Activated CD8-positive, alpha-beta memory T cell treated with anti-CD3 and anti-CD28 coated beads, Interleukin-2, amount 50 U/mL, for 4 hours (primary cell): Measurements from ENCODE around the gene PLPP4.

Experiments used
- DNase-seq: peaks from one replicate; pipeline ENCODE4 v3.0.0-alpha.2; 2020

The PLPP4 gene

DNA sequence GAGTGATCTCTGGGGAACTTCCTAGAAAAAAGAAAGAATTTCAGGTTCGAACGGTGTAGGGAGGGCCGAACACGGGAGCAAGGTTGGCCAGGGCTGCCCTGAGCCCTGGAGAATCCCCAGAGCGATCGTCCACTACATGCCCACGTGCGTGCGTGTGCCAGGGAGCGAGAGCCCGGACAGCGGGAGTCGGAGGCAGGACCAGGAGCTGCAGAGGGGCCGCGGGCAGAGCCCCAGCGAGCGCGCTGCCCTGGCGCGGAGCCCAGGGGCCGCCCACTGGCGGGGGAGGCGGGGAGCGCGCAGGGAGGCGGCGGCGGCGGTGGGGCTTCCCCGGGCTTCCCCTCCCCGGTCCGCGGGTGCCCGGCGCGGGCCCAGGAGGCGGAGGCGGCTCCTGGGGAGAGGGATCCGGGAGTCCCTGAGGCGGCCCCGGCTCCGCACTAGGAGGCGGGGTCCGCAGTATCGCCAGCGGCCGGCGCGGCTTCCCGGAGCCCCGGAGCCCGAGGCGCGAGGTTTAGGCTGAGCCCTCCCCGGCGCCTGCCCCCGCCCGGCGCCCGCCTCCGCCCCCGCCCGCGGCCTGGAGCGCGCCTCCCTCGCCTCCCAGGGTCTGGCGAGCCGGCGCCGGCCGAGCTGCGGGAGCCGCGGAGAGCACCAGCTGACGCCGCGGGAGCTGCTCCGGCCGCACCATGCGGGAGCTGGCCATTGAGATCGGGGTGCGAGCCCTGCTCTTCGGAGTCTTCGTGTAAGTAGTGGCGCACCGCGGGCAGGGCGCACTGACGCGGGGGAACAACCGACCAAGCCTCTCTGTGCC lies at the start of gene PLPP4:
Gene PLPP4 (plus strand): TSS at position 602 of the 805 bp plus-strand sequence. CDS start 79 bp downstream, at position 681.
- no peak for DNase-seq

DNA sequence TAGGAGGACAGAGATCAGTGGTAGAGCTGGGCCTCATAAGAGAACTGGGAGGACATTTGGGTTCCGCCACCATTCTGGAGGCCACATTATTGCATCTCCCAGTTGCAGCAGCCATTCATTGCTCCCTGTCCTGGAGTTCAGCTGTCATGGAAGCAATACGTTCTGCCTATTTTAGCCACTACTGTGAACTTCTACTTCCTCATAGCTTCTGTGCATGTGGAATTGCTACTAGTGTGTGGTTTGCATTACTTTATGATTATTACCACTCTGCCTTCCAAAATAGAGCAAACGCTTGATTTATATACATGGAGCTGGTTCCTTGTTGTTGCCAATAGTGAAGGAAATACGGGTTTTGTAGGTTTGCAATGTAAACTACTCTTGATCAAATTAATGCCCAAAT lies 47.2 kb upstream of the PLPP4 start:
- DNase-seq: no peak

DNA sequence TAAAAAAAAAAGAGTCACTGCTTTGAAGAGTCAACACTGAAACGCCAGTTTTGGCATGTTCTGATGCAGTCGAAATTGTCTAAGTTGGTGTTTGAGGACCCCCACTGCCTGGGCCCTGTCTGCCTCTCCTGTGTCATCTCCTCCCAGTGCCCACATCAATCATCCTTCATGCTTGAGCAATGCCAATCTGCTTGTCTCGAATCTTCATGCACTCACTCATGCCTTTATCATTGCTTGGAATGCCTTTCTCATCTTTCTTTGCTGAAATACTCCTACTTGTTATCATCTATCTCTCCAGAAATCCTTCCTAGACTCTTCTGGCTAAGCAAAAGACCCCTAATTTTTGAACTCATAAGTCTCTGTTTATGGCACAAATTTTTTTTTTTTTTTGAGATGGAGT lies 42.1 kb upstream of the PLPP4 start:
- DNase-seq: no peak

DNA sequence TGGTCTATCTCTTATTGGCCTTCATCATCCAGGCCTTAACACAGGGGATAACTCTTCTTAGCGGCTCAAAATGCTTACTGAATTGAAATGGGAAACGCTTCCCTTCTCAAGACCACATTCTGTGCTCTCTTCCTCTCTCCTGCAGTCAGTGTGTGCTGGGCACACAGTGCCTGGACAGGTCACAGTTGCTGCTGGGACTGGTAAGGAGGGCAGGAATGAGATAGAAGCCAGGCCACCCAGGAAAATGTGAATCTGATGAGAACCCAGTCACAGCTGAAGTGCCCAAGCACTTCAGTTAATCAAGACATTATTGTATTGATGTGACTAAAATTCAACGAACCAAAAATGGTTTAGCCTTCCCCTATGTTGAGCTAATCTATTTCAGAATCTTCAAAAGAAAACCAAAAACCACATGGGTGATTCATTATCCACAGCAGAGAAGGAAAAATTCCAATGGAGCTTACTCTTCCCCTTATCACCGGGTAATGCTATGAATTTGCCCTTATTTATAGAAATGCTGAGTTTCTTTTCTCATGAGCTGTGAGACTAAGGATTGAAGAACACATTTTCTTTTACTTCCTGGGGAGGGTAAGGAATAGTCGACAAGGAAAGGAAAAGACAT lies 41.2 kb upstream of the PLPP4 start:
- no peak for DNase-seq

DNA sequence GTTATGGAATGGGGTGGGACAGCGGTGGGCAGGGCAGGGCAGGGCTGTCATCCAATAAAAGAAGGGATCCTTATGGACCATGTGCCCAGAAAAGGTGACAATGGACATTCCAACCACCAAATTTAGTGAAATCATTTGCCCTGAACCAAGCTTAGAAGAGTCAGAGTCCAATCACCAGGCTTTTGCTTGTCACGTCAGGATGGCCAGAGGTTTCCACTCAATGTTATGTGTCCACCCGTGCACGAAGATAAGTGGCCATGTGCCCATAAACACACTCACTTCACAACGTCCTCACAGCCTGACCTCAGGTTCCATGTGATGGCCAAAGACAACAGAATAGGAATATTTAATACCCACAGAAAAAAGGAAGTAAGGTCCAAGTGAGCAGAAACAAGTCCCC lies 36.6 kb upstream of the PLPP4 start:
- no peak for DNase-seq

DNA sequence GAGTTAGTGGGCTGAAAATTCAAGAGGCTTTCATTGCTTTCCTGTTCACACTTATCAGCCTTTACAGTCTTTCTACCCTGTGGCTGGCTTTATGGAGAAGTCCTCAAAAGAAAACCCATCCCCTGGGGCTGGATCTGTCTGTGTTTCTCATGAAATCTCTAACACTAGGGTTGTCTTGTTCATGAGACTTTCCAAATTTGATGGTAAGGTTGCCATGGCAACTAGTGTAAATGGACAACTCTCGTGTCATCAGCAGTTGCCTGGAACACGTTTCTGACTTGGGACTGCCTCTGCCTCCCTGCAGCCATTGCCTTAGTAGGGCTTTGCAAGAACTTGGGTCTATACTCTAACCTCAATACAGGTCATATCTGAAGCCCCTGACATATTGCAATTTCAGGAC lies 35.8 kb upstream of the PLPP4 start:
- no peak for DNase-seq

DNA sequence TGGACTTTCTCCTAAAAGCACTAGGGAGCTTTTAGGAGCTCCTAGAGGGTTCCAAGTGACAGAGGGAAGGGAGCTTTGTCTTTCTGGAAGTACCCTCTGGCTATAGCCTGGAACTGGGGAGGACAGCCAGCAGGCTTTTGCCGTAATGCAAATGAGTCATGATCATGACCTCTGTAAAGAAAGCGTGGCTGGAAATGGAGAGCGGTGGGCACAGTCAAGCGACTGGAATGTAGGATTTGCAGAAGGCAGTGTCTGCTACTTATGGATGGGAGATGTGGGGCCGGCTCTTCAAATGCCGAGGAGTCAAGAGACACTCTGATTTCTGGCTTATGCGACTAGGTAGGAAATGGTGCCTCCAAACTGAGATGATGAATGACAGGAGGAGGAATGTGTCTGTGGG lies 34.6 kb upstream of the PLPP4 start:
- DNase-seq: no peak

DNA sequence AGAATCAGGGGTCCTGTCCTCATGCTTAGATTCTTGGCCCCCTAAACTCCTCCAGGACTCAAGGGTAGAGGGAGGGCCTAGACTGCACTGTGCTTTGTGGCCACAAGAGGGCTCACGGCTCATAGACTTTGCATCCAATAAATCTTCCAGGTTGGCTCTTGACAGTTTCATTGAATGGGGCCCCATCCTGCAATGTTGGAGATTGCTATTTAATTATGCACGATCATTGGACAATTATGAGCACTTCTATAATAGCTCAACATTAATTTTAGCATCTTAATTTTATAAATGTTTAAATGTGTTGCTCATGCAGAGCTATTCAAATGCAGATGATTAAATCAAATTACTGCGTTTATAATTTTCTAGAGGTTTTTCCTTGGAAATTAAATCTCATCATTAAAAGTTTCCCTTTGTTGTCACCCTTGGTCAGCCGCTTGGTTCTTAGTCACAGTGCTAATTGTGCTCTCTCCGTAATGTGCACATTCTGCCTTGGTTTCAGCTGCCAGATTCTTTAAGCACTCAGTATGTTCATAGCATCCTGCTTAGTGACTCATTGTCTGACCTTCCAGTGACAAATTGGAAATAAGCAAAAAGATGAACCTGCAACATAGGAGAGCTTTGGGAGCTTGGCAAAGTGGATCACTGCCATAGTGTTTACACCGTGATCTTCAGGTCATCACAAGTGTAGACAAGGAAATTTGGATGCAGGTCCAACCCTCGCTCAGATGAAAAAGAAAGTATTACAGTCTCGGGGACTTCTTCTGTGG lies 33.4 kb upstream of the PLPP4 start:
- DNase-seq: no peak

DNA sequence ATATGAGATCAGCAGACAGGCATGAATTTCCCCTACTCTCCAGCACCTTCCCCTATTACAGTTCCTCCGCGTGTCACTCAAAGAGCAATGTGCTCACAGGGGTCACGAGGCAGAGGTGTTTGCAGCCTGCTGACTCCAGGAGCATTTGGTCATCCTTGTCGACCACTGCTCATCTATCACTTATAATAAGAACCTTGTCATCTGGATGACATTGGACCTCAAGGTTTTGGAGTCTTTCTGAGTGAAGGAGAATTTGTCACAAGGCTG lies 32.9 kb upstream of the PLPP4 start:
- no peak for DNase-seq

DNA sequence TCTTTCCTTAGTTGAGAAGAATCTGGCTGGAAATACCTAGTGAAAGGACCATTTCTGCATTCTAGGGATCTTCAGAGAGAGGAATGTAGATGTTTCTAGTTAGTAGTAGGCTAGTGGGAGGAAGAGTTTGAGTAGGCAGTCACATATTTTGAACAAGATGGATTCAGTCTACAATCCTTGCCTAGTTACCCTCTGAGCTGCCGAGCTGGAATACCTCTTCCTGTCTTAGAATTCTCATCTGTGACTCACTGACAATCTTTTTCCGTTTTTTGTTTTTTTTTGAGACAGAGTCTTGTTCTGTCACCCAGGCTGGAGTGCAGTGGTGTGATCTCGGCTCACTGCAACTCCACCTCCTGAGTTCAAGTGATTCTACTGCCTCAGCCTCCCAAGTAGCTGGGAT lies 30.7 kb upstream of the PLPP4 start:
- DNase-seq: no peak

DNA sequence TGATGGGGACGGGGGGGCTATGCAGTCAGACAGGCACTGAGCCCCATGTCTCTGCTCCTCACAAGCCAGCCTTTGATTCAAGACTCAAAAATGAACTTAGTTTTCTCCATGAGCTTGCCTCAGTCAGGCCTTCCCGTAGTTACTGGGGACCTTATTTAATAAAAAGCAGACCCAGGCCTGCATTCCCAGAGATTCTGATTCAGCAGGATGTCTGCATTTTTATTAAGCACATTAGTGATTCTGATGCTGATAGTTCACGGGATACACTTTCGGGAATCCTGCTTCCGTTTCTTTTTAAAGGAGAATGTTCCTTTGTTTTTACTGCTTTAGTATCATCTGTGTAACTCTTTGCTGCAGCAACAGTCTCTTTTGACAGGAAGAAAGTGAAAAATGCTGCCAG lies 28.3 kb upstream of the PLPP4 start:
- DNase-seq: no peak

DNA sequence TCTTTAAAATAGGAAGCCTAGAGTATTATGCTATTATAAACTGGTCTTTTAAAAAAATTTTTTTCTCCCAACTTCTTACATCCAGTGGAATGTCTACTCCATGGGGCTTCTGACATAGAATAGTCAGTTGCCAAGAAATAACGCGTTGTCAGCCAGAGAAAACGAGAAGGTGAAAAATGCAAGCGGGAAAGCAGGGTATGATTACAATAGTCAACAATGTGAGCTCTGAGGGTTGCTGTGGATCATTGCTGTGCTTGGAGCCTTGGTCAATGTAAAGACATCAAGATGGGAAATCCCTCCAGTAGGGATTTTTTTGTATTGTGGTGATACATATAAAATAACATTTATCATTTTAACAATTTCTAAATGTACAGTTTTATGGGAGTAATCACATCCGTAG lies 27.6 kb upstream of the PLPP4 start:
- DNase-seq: no peak

DNA sequence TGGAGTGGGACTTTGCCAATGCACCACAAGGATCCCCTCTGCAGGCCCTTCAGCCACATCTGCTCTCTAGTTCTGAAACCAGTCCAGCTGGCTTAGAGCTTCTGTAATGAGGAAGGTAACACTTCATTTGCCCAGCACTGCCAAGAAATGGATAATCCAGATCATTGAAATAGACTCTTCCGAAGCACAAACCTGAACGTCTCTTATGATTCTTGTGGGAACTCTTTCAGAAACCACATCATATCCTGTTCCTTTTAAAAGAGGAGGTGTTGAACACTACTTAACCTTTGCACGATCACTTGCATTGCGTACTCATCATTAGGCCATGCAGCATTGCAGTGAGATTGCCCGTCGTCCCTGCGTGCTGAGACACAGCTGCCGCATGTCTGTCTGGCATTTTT lies 25.8 kb upstream of the PLPP4 start:
- DNase-seq: no peak

DNA sequence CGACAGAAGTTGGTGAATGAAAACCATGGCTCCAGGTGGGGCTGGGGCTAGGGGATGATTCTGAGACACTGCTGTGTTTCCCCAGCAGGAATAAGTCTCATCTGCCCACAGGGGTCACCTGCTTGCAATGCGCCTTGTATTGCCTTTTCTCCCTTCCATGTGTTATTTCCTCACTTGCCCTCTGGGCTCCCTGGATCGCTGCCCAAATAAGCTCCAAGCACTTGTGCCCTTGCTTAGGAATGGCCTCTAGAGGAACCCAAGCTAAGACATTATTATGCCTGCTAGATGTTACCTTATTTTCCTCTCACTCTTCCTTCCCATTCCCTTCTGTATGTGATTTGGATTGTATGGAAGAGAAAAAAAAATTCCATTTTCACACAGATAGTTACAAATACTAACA lies 24.8 kb upstream of the PLPP4 start:
- DNase-seq: no peak

DNA sequence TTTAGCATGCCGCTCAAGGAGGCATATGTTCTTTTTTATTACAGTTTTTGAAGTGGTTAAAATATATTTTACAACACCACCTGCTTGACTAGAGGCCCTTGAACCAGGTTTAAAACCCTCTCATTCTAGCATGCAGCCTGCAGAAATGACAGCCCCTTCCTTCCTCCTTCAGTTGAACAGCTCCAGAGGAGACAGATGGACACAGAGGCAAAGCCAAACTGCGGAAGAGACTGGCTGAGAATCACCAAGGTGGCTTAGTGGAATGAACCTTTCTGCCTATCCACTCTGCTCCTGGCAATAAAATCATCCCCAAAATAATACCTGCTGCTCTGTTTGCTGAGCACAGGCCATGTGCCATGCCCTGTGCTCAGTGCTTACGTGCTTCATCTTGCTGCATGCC lies 23.9 kb upstream of the PLPP4 start:
- no peak for DNase-seq

DNA sequence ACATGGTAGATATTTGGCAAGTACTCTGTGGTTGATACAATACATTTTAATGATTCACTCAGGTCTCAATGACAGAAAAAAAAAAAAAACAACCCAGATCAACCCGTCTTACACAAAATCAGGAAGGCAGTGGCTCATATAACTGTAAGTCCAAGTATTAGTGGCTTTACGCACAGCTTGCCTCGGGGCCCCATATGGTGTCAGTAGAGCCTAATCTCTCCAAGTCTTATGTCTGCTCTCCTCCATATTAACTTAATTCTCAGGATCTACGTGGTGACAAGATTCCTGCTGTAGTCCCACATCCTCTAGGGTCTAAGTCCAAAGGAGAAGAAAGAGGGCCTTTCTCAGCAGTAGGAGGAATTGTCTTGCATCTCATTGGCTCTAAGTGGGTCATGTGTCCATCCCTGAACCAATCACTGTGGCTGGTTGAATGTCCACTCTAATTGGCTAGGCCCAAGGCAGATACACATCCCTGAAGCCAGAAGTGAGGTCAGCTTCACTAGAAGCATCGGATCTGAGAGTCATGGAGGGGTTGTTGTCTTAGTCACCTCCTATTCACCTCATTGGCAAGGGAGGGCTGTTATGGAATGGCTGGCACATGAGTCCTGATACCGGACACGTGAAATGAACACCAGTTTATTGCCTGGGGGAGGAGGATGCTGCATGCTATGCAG lies 20.5 kb upstream of the PLPP4 start:
- no peak for DNase-seq

DNA sequence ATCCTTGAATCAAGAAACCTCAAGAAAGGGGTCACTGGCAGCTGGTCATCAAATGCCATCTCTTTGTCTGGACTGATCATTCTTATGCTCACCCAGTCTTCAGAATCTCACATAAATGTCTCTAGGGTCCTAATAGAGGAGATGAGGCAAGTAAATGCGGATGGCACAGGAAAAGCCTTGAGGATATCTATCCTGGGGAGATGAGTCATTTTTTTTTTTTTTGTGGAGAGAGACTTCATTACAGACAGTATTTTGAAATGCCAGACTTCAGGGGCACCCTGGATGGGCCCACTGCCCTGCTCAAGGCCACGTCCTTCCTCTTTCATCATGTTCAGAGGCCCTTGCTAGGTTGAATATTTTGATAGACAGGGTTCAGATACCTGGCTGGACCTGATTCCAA lies 19.5 kb upstream of the PLPP4 start:
- DNase-seq: no peak

DNA sequence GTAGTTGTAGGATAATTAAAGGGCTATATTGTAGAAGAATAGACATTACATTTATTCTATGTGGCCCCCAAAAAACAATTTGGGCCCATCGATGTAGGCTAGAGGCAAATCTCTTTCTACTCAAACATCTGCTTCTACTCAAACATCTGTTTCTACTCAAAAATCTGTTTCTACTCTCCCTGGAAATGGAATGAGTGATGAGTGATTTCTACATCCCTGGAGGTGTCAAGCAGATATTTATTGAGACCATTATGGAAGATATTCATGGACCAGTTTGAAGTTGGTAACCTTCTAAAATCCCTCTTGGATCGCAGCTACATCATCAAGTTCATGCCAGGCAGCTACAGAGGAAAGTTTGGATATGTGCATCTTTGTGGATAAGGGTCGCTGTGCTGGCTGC lies 5.1 kb upstream of the PLPP4 start:
- no peak for DNase-seq

DNA sequence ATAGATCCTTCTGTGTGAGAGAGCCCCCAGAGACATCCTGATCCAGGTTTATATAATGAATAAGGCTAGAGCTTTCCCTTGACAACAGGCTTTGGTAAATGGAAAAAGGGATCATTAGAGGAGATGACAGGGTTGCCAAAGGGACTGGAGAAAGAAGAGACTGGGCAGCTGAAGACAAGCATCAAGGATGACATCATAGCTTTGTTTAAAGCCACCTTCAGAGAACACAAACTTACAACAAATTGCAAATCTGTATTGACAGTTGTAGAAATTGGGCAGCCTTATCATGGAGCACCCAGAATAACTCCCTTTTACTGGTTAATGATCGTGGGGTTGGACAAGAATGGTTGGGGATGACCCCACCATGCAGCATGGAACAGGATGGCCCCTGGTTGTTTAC lies 3.7 kb upstream of the PLPP4 start:
- no peak for DNase-seq

DNA sequence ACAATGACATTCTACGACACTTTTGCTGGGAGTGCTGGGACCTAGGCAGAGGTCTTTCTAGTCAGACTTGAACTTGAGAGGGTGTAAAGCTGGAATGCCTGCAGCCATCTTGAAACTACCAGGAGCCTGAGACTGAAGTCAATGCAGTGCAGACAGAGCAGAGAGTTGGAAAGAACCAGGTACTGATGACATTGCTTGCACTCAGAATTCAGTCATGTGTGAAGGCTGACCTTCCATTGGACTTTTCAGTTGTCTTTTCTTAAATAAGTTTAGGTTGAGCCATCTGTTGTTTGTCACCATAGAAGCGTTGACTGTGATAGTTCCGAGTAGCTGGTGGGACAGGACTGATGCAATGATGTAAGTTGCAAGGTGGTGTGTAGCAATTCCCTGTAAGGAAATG lies 3.1 kb upstream of the PLPP4 start:
- no peak for DNase-seq

DNA sequence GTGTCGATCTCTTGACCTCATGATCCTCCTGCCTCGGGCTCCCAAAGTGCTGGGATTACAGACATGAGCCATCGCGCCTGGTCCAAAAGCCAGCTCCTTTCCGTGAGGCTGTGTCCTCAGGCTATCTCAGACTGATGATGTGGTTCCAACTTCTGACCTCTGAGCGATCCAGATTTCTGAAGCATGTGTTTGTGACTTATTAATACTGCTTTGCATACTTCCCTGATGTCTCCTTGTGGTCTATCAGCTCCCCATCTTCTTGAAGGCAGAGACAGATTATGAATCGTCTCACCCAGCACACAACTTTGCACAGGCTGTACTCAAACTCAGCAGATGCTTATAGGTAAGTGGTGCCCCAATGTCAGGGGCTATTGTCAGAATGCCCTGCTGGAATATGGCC lies 2.0 kb upstream of the PLPP4 start:
- no peak for DNase-seq

DNA sequence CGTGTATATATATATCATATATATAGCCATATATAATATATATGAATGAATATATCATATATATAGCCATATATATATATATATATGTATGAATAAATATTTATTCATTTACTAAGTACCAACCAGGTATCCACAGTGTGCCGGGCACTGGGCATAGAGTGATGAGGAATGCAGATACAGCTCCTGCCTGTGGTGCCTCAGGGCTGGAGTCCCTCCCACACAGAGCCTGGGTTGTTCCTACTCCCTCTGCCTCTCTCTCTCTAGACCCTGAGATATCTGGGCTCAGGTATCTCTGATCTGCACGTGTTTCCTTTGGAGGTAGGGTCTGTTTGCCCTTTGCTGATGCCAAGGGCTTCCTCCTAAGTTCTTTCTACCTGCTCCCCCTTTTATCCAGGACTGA lies 1.4 kb upstream of the PLPP4 start:
- DNase-seq: no peak

DNA sequence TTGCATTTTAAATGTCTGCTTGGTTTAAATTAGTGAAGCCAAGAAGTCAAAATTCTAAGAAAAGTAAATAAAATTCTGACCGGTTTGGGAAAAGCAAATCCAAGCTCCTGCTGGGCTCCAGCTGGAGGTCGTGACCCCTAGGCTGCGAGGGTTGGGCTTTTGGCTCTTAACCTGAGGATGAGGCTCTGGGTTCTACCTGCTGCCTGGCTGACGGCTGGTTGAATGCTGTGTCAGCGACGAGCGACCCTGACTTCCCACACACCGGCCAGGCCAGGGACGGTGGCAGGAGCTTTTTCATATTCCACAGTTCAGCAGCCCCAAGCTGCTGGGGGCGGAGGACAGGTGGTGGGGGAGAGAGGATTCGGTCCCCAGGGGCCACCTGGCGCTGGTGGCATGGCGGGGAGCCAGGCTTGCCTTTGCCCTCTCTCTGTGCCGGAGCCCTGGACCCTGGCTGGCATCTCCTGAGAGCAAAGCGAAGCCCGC lies 843 bp upstream of the PLPP4 start:
- DNase-seq: no peak
